GM13976 (cell line): ENCODE results near the gene COL4A1.

Source experiments
- DNase-seq: peaks from one replicate; pipeline ENCODE4 v3.0.0; 2012; ENCODE audit warnings: low spot score
- in situ Hi-C: fragments of 300-500 bp; cut with MboI; formaldehyde crosslinking; loops from one replicate; pipeline ENCODE4 v1.12.0; 2022; ENCODE audit warnings: low sequenced_read_pairs, mixed read lengths, inconsistent platforms; ENCODE audit not compliant: unreplicated experiment
- TF ChIP-seq, protein P1 (sequence below): IDR thresholded peaks from 2 replicates; pipeline ENCODE4 v1.5.1; 2012; ENCODE audit warnings: borderline replicate concordance, mild to moderate bottlenecking; ENCODE audit not compliant: insufficient read depth; ENCODE audit errors: extremely low read depth, missing control alignments, control extremely low read depth

Gene COL4A1

DNA sequence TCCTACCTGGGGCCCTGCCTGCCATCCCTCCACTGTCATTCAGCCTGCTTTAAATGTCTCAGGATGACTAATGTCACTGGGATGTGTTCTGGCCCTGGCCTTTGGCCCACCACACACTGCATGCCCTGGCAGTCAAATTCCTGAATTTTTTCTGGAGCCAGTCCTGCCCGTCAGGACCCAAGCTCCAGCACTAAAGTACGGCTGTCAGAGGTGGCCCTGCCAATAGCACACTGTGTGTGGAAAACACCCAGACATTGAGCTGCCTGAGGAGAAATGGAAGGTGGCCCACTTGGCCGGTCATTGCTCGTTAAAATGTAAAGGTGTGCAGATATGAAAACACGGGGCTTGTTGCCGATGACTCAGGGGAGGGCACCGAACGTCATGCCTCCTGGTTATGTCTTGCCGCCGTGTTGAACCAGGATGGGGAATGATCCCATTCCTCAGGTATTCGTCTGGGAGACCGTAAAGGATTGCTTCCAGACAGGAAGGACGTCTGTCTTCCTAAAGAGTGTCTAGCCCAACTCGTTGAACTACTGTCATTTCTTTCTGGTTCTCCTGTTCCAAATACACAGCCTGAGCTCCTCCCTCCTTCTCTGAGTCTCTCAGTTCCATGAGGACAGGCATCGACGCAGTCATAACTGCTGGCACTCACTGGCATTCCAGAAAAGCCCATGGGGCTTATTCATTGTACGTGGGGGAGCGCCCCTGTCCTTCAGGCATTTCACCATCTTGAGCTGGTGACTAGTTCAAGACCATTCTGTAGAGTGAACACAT lies 40.8 kb upstream of the COL4A1 start:
- in situ Hi-C loops, result no loop called here
- TF ChIP-seq, protein P1, sequence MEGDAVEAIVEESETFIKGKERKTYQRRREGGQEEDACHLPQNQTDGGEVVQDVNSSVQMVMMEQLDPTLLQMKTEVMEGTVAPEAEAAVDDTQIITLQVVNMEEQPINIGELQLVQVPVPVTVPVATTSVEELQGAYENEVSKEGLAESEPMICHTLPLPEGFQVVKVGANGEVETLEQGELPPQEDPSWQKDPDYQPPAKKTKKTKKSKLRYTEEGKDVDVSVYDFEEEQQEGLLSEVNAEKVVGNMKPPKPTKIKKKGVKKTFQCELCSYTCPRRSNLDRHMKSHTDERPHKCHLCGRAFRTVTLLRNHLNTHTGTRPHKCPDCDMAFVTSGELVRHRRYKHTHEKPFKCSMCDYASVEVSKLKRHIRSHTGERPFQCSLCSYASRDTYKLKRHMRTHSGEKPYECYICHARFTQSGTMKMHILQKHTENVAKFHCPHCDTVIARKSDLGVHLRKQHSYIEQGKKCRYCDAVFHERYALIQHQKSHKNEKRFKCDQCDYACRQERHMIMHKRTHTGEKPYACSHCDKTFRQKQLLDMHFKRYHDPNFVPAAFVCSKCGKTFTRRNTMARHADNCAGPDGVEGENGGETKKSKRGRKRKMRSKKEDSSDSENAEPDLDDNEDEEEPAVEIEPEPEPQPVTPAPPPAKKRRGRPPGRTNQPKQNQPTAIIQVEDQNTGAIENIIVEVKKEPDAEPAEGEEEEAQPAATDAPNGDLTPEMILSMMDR, result no peak
- DNase-seq, result no peak

DNA sequence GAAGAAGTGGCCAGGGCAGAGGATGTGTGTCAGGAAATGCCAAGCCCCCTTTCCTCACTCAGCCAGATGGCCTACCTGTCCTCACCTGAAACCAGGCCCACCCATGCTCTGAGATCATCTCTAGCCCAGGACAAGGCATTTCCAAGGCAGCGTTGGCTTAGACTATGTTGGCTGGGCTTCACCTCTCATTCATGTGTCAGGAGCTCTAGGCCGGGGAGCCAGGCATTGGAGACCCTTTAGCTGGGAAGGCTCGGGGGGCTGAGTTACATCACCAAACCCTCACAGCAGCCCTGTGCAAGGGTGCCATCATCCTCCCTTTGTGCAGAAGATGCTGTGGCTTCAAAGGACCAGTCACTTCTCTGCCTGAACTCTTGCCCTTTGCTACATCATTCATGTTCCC lies 40.1 kb upstream of the COL4A1 start:
- in situ Hi-C loops, result no loop called here
- DNase-seq, result no peak
- TF ChIP-seq, protein P1, result no peak

DNA sequence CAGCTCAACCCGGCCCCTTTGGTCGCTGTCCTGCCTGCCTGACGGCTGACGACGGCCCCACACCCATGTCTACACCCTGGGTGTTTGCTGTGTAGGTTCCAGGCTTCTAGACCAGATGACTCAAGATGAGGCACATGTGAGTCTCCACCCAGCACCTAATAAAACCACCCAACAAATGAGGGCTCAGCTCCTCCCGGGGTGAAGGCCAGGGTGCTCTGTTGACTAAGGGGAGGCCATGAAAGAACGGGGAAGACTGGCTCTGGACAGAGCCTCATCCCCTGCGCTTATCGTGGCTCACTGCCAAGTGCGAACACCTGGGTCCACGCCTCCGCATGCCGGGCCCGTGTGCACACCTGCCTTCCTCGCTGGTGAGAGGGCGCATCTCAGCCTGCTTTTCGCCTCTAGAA lies 39.7 kb upstream of the COL4A1 start:
- no peak for DNase-seq
- in situ Hi-C loops, result no loop called here
- TF ChIP-seq, protein P1, result no peak

DNA sequence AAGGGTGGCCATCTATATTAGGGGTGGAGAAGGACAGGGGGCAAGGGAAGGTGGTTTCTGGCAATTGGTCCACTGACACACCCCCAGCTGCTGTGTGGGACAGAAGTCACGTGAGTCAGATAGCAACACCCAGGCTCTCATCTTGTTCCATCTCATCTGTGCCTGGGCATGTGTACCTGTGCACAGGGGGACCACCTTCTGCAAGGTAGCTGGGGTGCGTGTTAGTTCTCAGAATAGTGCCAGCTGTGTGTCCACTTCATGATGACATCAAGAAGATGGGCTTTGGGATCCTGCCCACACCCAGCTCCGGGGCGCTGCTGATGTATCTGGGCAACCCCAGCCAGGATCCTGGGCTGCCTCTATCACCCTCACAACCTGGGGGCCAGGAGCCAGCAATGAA lies 38.7 kb upstream of the COL4A1 start:
- TF ChIP-seq, protein P1, result no peak
- in situ Hi-C loops, result no loop called here
- DNase-seq, result no peak

DNA sequence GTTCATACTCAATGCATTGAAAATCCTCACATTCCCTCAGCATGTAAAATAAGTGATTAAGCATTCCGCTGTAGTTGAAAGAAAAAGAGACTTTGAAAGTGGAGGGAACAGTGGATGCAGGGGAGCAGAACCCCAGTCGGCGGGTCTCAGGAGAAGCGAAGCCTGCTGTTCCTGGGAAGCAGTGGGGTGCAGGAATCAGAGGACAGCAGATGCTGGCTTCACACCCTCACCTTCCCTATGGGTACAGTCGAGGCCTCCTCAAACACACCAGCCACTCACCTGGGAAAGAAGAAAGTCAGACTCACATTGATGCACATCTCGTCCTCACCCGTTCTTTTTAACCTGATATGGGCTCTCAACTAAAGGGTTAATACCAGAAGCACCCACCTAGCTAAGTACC lies 38.3 kb upstream of the COL4A1 start:
- no peak for DNase-seq
- in situ Hi-C loops, result no loop called here
- TF ChIP-seq, protein P1, result no peak

DNA sequence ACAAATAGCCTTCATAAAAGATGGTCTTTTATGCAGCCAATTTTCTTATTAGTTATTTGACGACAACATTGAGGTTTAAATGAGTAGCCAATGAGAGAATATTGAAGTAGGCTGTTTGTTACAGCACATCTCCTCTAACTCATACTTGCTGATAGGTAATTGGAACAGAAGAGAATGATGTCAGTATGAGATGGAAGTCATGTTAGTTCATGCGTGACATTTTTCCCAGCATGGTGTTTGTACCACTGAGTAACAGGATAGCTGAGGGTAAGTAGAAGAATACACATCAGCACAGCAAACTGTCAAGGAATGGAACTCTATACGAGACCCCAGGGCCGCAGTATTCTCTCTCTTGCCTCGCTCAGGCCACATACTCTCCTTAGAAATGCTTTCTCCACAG lies 37.4 kb upstream of the COL4A1 start:
- TF ChIP-seq, protein P1, result no peak
- in situ Hi-C loops, result no loop called here
- DNase-seq, result no peak
